Measurements from ENCODE around the gene ETV6.

The ETV6 gene

GRCh38 chr12:11661491-11662089 is 12.1 kb downstream of the ETV6 start:
- H3K27ac ChIP-seq: no peak overlapping the region

GRCh38 chr12:11662369-11662768 is 12.9 kb downstream of the ETV6 start:
- TF ChIP-seq CTCF (conservative IDR thresholded peaks at IDR 0.05): no peak
- H3K27ac ChIP-seq: no peak overlapping the region

More at GRCh38 chr12:11661491-11662089, 12.1 kb downstream of the ETV6 start:
- TF ChIP-seq CTCF (conservative IDR thresholded peaks at IDR 0.05): no peak

- no peak for TF ChIP-seq CTCF (conservative IDR thresholded peaks at IDR 0.05)
- no peak overlapping the region for H3K27ac ChIP-seq
These were observed 13.7 kb downstream of the ETV6 start for GRCh38 chr12:11663130-11663529.

GRCh38 chr12:11664101-11664500 is 14.6 kb downstream of the ETV6 start:
- no peak for TF ChIP-seq CTCF (conservative IDR thresholded peaks at IDR 0.05)
- H3K27ac ChIP-seq: no peak overlapping the region

- H3K27ac ChIP-seq: no peak overlapping the region
- TF ChIP-seq CTCF (conservative IDR thresholded peaks at IDR 0.05): no peak
These were observed 16.9 kb downstream of the ETV6 start for GRCh38 chr12:11666131-11667050.

GRCh38 chr12:11667171-11667570 is 17.7 kb downstream of the ETV6 start:
- H3K27ac ChIP-seq: no peak overlapping the region
- no peak for TF ChIP-seq CTCF (conservative IDR thresholded peaks at IDR 0.05)

- H3K27ac ChIP-seq: no peak overlapping the region
- TF ChIP-seq CTCF (conservative IDR thresholded peaks at IDR 0.05): no peak
These were observed 19.1 kb downstream of the ETV6 start for GRCh38 chr12:11668611-11669010.
